GM12878 (cell line): ENCODE data around the gene CTXN1. TPM values are rescaled to one million over a fixed set of nuclear protein-coding genes. Genes with fewer than 3 reads are reported as not detected.

Experiments used
- ATAC-seq: fragments of 200-7000 bp; cut with Tn5 transposase; 3 replicates; pipeline ENCODE4 v1.9.1; 2020; ENCODE audit warnings: mild to moderate bottlenecking, moderate library complexity
- BruUV-seq: library from RNA; stranded (reverse); fragments of 400-500 nt; replicated peaks from 2 replicates; lab custom pipeline; 2021; lab: Mats Ljungman, UMichigan
- CTCF ChIA-PET: fragments of 300-600 bp; sonication (Branson Sonifier 250); formaldehyde crosslinking; extraction: SDS; loops from one replicate; lab custom pipeline; 2021; ENCODE audit warnings: inconsistent platforms; lab: Yijun Ruan, JAX
- POLR2A ChIA-PET: fragments of 350-600 bp; formaldehyde crosslinking; extraction: SDS; loops from one replicate; lab custom pipeline; 2021; ENCODE audit warnings: inconsistent platforms; lab: Charles Lee
- RAD21 ChIA-PET: fragments of 300-600 bp; sonication (Branson Sonifier 250); formaldehyde crosslinking; loops from one replicate; lab custom pipeline; 2023; ENCODE audit warnings: antibody characterized with exemption; ENCODE audit not compliant: unreplicated experiment; lab: Charles Lee
- SMC1A ChIA-PET: fragments of 300-600 bp; sonication (Branson Sonifier 250); formaldehyde crosslinking; loops from one replicate; lab custom pipeline; 2023; ENCODE audit not compliant: unreplicated experiment, uncharacterized antibody; lab: Charles Lee
- DNase-seq: peaks from one replicate; pipeline ENCODE4 v3.0.0-alpha.2; 2011; ENCODE audit warnings: low read depth, low spot score
- FAIRE-seq: peaks from 3 replicates; lab custom pipeline; 2011; peaks lifted over from hg19 to GRCh38; lab: Jason Lieb, UNC
- H2AFZ ChIP-seq: 2 replicates; pipeline ENCODE4 v1.6.0; 2011; ENCODE audit warnings: low read depth, low read length, control low read depth; ENCODE audit not compliant: control insufficient read depth
- H3K27ac ChIP-seq: 2 replicates; pipeline ENCODE4 v1.5.1; 2011; ENCODE audit warnings: control low read depth; ENCODE audit not compliant: control insufficient read depth, insufficient read depth
- H3K27me3 ChIP-seq, 2 experiments: replicated peaks in 1 of 2; 2 replicates each; pipeline versions ENCODE4 v1.6.0 to v1.6.1; 2011; ENCODE audit warnings: low read length in 1 of 2; ENCODE audit not compliant: control insufficient read depth in 2 of 2, insufficient read depth in 2 of 2
- H3K36me3 ChIP-seq, 2 experiments: 2 replicates each; pipeline ENCODE4 v1.5.1; 2011; ENCODE audit warnings: low read length in 1 of 2; ENCODE audit not compliant: control insufficient read depth in 2 of 2, insufficient read depth in 2 of 2
- H3K4me1 ChIP-seq: 2 replicates; pipeline ENCODE4 v1.6.1; 2011; ENCODE audit warnings: mild to moderate bottlenecking, low read length, moderate library complexity, mixed read lengths; ENCODE audit not compliant: control insufficient read depth, insufficient read depth
- H3K4me2 ChIP-seq: 2 replicates; pipeline ENCODE4 v1.6.0; 2011; ENCODE audit warnings: control low read depth; ENCODE audit not compliant: control insufficient read depth, insufficient read depth
- H3K4me3 ChIP-seq: fragments of 200-600 bp; sonication (generic); 2 replicates; pipeline ENCODE4 v1.5.1; 2016
- H3K79me2 ChIP-seq: 2 replicates; pipeline ENCODE4 v1.6.0; 2011; ENCODE audit warnings: low read length; ENCODE audit not compliant: control insufficient read depth, insufficient read depth
- H3K9ac ChIP-seq: 2 replicates; pipeline ENCODE4 v1.8.0; 2011; ENCODE audit warnings: low read length, control low read depth, mixed read lengths; ENCODE audit not compliant: control insufficient read depth, insufficient read depth
- H3K9me3 ChIP-seq: replicated peaks from 3 replicates; pipeline ENCODE4 v1.5.1; 2011; ENCODE audit warnings: mild to moderate bottlenecking, low read length; ENCODE audit not compliant: control insufficient read depth, insufficient read depth
- H4K20me1 ChIP-seq: 2 replicates; pipeline ENCODE4 v1.6.0; 2011; ENCODE audit not compliant: control insufficient read depth, insufficient read depth
- GABPA ChIP-seq: IDR thresholded peaks from 2 replicates; pipeline ENCODE4 v1.6.1; 2014; ENCODE audit warnings: antibody characterized with exemption, low read depth, mild to moderate bottlenecking, inconsistent platforms
- HCFC1 ChIP-seq: fragments of 150-350 bp; IDR thresholded peaks from 2 replicates; pipeline ENCODE4 v1.6.1; 2014; ENCODE audit warnings: low read length
- HSF1 ChIP-seq: fragments of 150-350 bp; IDR thresholded peaks from 2 replicates; pipeline ENCODE4 v1.6.1; 2014; ENCODE audit warnings: mild to moderate bottlenecking, low read depth, low read length
- JUND ChIP-seq: IDR thresholded peaks from 2 replicates; pipeline ENCODE4 v1.6.1; 2012; ENCODE audit warnings: low read depth, mild to moderate bottlenecking, low read length, improper control_type of control experiment, moderate library complexity
- NBN ChIP-seq: fragments of 450-650 bp; IDR thresholded peaks from 2 replicates; pipeline ENCODE4 v1.6.1; 2016
- NFIC ChIP-seq: IDR thresholded peaks from 2 replicates; pipeline ENCODE4 v1.6.1; 2012; ENCODE audit warnings: low read depth, mild to moderate bottlenecking, inconsistent platforms, low read length, moderate library complexity
- NFXL1 ChIP-seq: fragments of 450-650 bp; IDR thresholded peaks from 2 replicates; pipeline ENCODE4 v1.6.1; 2017; ENCODE audit warnings: antibody characterized with exemption, mild to moderate bottlenecking, borderline replicate concordance
- POLR2AphosphoS2 ChIP-seq: IDR thresholded peaks from 2 replicates; pipeline ENCODE4 v1.6.1; 2011; ENCODE audit warnings: low read depth, mild to moderate bottlenecking, low read length, improper control_type of control experiment, moderate library complexity
- SMARCA5 ChIP-seq: fragments of 450-650 bp; IDR thresholded peaks from 2 replicates; pipeline ENCODE4 v1.6.1; 2017; ENCODE audit warnings: mild to moderate bottlenecking
- SREBF1 ChIP-seq: IDR thresholded peaks from 2 replicates; pipeline ENCODE4 v1.6.1; 2012; ENCODE audit warnings: mild to moderate bottlenecking, low read length
- ZNF207 ChIP-seq: fragments of 450-650 bp; IDR thresholded peaks from 2 replicates; pipeline ENCODE4 v1.6.1; 2014; ENCODE audit warnings: antibody characterized with exemption, mild to moderate bottlenecking, borderline replicate concordance
- ZNF24 ChIP-seq: fragments of 450-650 bp; IDR thresholded peaks from 2 replicates; pipeline ENCODE4 v1.6.1; 2017; ENCODE audit warnings: antibody characterized with exemption, mild to moderate bottlenecking
- WGBS: methylation state at CpG from one replicate; pipeline ENCODE4 v1.1.6; 2016; ENCODE audit warnings: low lambda C conversion rate; ENCODE audit not compliant: insufficient replicate concordance, insufficient coverage; ENCODE audit errors: missing lambda C conversion rate; 5-methylcytosine and 5-hydroxymethylcytosine counted together
- in situ Hi-C: fragments of 300-500 bp; cut with MboI; formaldehyde crosslinking; loops from 9 replicates; pipeline ENCODE4 v1.14.3; 2018; ENCODE audit warnings: mixed read lengths
- intact Hi-C: fragments of 100-400 bp; cut with micrococcal nuclease; formaldehyde crosslinking; loops from one replicate; pipeline ENCODE4 v1.14.2; 2022; ENCODE audit not compliant: unreplicated experiment
- polyA plus RNA-seq, 11 experiments: library from polyadenylated mRNA; depleted of rRNA in 4 of 11; unstranded in 6 of 11; stranded (reverse) in 5 of 11; fragments of >200 nt; fragmentation: Nextera tagmentation in 4 of 11; fragmentation: Illumina TruSeq in 1 of 11; extraction: Ambion mirVana in 4 of 11; extraction: Trizol in 1 of 11; gene quantifications; 1 replicate in 1 of 11; 2 replicates in 10 of 11; pipeline versions ENCODE4 v1.2.1 to v1.2.3, GENCODE V29; 2011 to 2016; ENCODE audit warnings: inconsistent platforms in 2 of 11, missing spikeins in 2 of 11, low read depth in 1 of 11
- total RNA-seq, 4 experiments: library from RNA; depleted of rRNA in 3 of 4; stranded (reverse); fragments of >200 nt in 3 of 4; fragmentation: Illumina TruSeq in 1 of 4; extraction: Trizol in 1 of 4; gene quantifications; 2 replicates each; pipeline versions ENCODE4 v1.2.1 to v1.2.3, GENCODE V29; 2013 to 2021

The CTXN1 gene
- total and polyA plus RNA-seq, 10 of the 15 experiments (the other 5 are each of a cell fraction or from before 2014, with no cell fraction given): 0.04 to 1.0 (median 0.38) TPM; not detected in 4

- TF ChIP-seq NFIC: no peak
- TF ChIP-seq POLR2AphosphoS2: no peak
- no peak for TF ChIP-seq ZNF24
- TF ChIP-seq NBN: no peak
- no peak for TF ChIP-seq SMARCA5
- TF ChIP-seq HCFC1: no peak
- TF ChIP-seq GABPA: no peak
Measured at GRCh38 chr19:7910321-7911161, 15.4 kb downstream of the CTXN1 start (continued).

GRCh38 chr19:7909471-7910067 is 16.4 kb downstream of the CTXN1 start:
- intact Hi-C loops: loop anchor here (10.0 kb wide), 1 partner anchor 225 kb away; the partner anchor contains the start of gene TRAPPC5
- peaks cover 0 to 16% of the 10 kb centered on the region in 2 experiments; a peak in 3 of 4 replicates for H3K36me3 ChIP-seq
- peaks cover 9% of the 10 kb centered on the region; the same call in 1 of the 2 replicates for H4K20me1 ChIP-seq
- TF ChIP-seq JUND (no peak), ZNF207 (no peak), NFXL1 (no peak), HSF1 (no peak), SREBF1 (no peak)
- H2AFZ ChIP-seq: no peak overlapping the region
- in situ Hi-C loops: no loop called here
- ChIA-PET CTCF (no interaction called here), POLR2A (no interaction called here), RAD21 (no interaction called here), SMC1A (no interaction called here)
- H3K4me2 ChIP-seq: no peak overlapping the region
- peaks cover 23% of the 10 kb centered on the region for H3K79me2 ChIP-seq
- no peak for DNase-seq
- no peak overlapping the region for H3K4me3 ChIP-seq
- H3K9me3 ChIP-seq: no peaks in the 10 kb centered on the region
- no peak for FAIRE-seq
- no TSS peak for BruUV-seq
- ATAC-seq: no peak
- H3K9ac ChIP-seq: no peak overlapping the region
- no peaks in the 10 kb centered on the region for H3K27me3 ChIP-seq
- H3K4me1 ChIP-seq: peaks cover 7% of the 10 kb centered on the region
- no peak overlapping the region for H3K27ac ChIP-seq
- 89% methylated on average over 20 of the region's 21 CpGs for WGBS
